Stimulated activated naive CD8-positive, alpha-beta T cell treated with anti-CD3 and anti-CD28 coated beads, Interleukin-15, Interleukin-2, amounts not matched to agents 100 U/mL and 50 U/mL, for 24 hours (primary cell): ENCODE measurements around the gene RFX2.

ENCODE experiments used
- ATAC-seq: fragments of 150-1000 bp; cut with Tn5 transposase; one replicate; pipeline ENCODE4 v1.10.0; 2021
- DNase-seq: peaks from one replicate; pipeline ENCODE4 v3.0.0; 2021

The RFX2 gene

DNA sequence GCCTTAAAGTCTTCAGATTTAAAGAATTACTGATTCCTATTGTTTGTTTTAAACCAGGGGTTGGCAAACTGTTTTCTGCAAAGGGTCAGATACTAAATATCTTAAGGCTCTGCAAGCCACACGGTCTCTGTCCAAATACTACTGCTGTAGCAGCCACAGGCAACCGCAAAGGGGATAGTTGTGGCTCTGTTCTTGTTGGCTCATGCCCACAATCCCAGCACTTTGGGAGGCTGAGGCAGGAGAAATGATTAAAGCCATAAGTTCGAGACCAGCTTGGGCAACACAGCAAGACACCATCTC, 154.7 kb downstream of the RFX2 start:
- no peak for ATAC-seq
- DNase-seq, result no peak

- no peak for DNase-seq
- no peak for ATAC-seq
These were observed 156.0 kb downstream of the RFX2 start for GRCh38 chr19:5954293-5954692.

DNA sequence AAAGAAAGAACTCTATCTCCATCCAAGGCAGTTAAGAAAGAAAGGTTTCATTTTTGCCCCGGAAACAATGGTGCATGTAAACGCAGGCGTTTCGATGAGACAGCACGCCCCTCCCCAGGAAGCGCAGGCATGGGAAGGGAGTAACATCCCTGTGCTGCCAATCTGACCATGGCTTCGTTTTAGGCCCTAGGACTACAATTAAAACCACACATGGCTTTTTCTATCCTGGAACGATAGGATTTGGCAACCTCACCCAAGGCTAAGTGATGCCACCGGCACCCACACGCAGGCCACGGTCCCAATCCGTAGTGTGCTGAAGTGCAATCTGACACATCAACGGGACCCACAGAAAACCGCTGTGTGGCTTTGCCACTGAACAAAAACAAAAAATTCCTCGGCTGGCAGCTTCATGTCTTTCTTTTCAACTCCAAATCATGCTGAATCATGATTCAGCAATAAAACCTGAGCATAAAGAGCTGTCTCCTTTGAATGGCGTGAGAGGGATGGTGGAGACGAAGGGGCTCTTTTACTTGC, 156.6 kb downstream of the RFX2 start:
- peak; percentile 40 for ATAC-seq
- DNase-seq, result peak; percentile 45

GRCh38 chr19:5953030-5953589, 157.2 kb downstream of the RFX2 start:
- ATAC-seq (no peak), DNase-seq (no peak)

DNA sequence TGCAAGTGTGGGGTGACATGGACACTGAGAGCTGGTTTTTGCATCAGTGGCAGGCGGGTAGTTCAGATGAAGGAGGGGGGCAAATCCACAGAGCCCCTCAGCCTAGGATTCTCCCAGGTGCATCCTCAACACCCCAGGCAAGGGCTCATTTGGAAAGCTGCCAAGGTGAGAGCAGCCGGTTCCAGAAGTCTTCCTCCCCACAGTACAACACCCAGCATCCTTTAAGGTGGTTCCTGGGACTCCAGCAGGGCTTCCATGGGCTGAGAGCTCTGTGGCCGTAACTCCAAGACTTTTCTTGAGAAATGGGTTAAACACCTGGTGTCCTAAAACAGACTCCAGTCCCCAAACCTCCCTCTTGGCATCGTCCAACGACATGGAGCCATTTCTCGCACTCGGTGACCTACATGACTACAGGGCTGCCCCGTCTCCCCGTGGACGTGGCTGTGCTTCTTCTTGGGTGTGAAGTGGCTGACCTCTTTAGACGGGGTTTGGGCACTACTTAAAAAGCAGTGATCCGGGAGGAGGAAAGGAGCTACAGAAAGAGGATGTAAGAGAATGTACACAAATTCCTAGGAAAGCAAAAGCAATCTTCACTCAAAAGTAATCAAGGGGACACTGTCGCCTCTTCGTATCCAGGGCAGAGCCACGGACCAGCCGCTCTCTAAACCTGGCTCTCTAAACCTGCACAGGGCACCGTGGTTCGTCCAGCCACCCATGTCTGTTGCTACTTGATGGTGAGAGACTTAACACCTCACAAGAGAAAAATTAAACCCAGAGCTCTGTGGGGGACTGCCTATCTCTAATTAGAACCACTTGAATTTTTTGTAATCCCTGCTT, 157.9 kb downstream of the RFX2 start:
- no peak for DNase-seq
- no peak for ATAC-seq

GRCh38 chr19:5951338-5951861, 158.9 kb downstream of the RFX2 start:
- ATAC-seq, result no peak
- no peak for DNase-seq

DNA sequence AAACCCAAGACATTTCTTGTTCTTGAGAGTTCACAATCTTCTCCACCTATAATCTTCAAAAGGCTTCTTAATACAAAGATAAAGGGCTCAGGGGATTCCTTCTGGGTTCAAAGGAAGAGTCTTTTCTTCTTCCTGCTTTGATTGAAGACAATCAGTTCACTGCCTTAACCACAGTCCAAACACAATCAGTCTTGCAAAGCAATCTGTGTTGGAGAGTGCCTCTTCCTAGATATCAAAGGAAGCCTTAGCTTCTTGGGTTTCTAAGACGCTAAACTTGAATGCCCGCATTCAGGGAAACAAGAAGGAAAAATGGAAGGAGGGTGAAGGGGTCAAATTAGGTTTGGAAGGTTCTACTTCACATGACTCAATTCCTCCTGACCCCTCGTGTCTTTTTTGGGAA, 159.6 kb downstream of the RFX2 start:
- DNase-seq, result no peak
- ATAC-seq, result no peak

DNA sequence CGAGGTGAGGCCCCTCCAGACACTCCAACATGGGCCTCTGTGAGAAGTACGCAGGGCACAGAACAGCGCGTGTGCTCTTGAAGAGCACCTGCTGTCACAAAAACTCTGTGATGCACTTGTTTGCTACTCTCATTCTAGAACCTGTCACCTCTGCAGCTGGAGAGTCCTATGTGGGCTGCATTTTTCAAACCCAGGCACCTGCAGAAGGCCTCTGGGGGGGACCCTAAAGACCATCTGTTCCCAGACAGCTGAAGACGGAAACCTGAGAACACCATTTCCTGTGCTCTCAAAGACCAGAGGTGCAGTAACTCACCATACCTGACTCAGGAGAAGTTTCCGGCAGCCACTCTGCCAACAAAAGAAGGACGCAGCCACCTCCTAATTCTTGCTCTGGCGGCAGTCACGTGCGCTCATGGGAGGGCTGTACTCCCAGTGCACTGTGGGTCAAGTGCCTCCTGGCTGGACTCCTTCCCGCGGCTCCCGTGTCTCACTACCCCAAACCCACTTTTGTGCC, 160.5 kb downstream of the RFX2 start:
- ATAC-seq (peak; percentile 51), DNase-seq (peak; percentile 38)

- peak; percentile 38 for ATAC-seq
These were observed 161.3 kb downstream of the RFX2 start for GRCh38 chr19:5948752-5949564.

DNA sequence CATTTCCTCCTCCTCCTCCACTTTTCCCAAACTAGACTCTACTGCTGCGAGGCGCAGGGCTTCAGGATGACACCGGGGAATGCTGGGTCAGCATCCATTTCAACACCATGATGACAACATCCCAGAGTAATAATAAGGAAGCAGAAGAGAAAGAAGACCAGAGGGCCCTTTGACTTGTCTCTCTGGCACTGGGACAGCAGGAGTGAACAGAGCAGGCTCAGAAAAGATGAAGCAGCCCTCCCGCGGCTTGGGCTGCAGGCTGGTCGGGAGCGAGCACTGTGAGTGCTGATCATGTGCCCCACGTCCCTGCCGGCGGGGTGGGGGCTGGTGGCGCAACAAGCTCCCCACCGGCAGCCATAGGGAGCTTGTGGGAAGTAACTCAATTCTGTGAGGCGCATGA, 162.9 kb downstream of the RFX2 start:
- DNase-seq (no peak), ATAC-seq (no peak)

More at GRCh38 chr19:5948752-5949564, 161.3 kb downstream of the RFX2 start:
- no peak for DNase-seq

- DNase-seq (no peak), ATAC-seq (peak; percentile 44)
These were observed 166.7 kb downstream of the RFX2 start for GRCh38 chr19:5943623-5944022.
